NCI-H128 (cell line): ENCODE results near the gene FAM185A.
"Not testable (repeated sequence)": the region's sequence is repeated elsewhere in the genome, so short reads cannot be mapped to it uniquely, and the experiment has no call there.

Experiments used
- DNase-seq: peaks from one replicate; lab custom pipeline; 2025; ENCODE audit not compliant: unreplicated experiment; lab: John Stamatoyannopoulos, UW

Gene FAM185A

GRCh38 chr7:102776217-102776616 is 27.4 kb downstream of the FAM185A start:
- not testable (repeated sequence) for DNase-seq

GRCh38 chr7:102778663-102779062 is 29.9 kb downstream of the FAM185A start:
- DNase-seq, result not testable (repeated sequence)

GRCh38 chr7:102780926-102781325 is 32.1 kb downstream of the FAM185A start:
- not testable (repeated sequence) for DNase-seq

GRCh38 chr7:102788770-102789169 is 40.0 kb downstream of the FAM185A start:
- not testable (repeated sequence) for DNase-seq

- DNase-seq, result not testable (repeated sequence)
Observed at GRCh38 chr7:102790364-102791100, 41.7 kb downstream of the FAM185A start.

- DNase-seq, result not testable (repeated sequence)
Observed at GRCh38 chr7:102791367-102791766, 42.6 kb downstream of the FAM185A start.

- not testable (repeated sequence) for DNase-seq
Observed at GRCh38 chr7:102791831-102792230, 43.0 kb downstream of the FAM185A start.

- not testable (repeated sequence) for DNase-seq
Observed at GRCh38 chr7:102794567-102794966, 45.8 kb downstream of the FAM185A start.

GRCh38 chr7:102795987-102796595 is 47.3 kb downstream of the FAM185A start:
- DNase-seq, result not testable (repeated sequence)

- DNase-seq, result no peak
Observed at GRCh38 chr7:102806613-102807012, 57.8 kb downstream of the FAM185A start.

- no peak for DNase-seq
Observed at GRCh38 chr7:102810916-102811315, 62.1 kb downstream of the FAM185A start.

- no peak for DNase-seq
Observed at GRCh38 chr7:102811942-102812678, 63.3 kb downstream of the FAM185A start.

- no peak for DNase-seq
Observed at GRCh38 chr7:102813191-102814024, 64.6 kb downstream of the FAM185A start.

- DNase-seq, result no peak
Observed at GRCh38 chr7:102814025-102814471, 65.2 kb downstream of the FAM185A start.

- DNase-seq, result no peak
Observed at GRCh38 chr7:102817616-102818573, 69.1 kb downstream of the FAM185A start.

GRCh38 chr7:102819151-102819550 is 70.4 kb downstream of the FAM185A start:
- no peak for DNase-seq

- no peak for DNase-seq
Observed at GRCh38 chr7:102821994-102822747, 73.4 kb downstream of the FAM185A start.

GRCh38 chr7:102823390-102824119 is 74.8 kb downstream of the FAM185A start:
- no peak for DNase-seq
